ENCODE data around the gene THOC5. TPM values are rescaled to one million over a fixed set of nuclear protein-coding genes. Genes with fewer than 3 reads are reported as not detected.

THOC5 gene
- total RNA-seq, 1 experiment from 2014 or later = 42.3 TPM

GRCh38 chr22:29563652-29564460 lies 10.3 kb upstream of the THOC5 start:
- no TSS peak for BruUV-seq (replicated peaks)
- POLR2A ChIA-PET (ENCODE audit: unreplicated experiment) = no interaction called here

GRCh38 chr22:29559853-29560252 lies 6.3 kb upstream of the THOC5 start:
- ChIA-PET CTCF (interaction anchor here (0.6 kb wide), 1 partner anchor 29 kb away, joined by 3 read pairs; no protein-coding TSS in a partner anchor), POLR2A (ENCODE audit: unreplicated experiment) (no interaction called here)
- no peak overlapping the region for H3K4me3 ChIP-seq
- H3K9me2 ChIP-seq (ENCODE audit: insufficient read depth) = no peaks in the 10 kb centered on the region
- no peak overlapping the region for H2AFZ ChIP-seq
- no peak for DNase-seq
- peaks cover 15% of the 10 kb centered on the region for H3F3A ChIP-seq (ENCODE audit: insufficient read depth, low read depth)
- no peaks in the 10 kb centered on the region for H3K9me3 ChIP-seq (ENCODE audit: insufficient read depth, low read depth)
- peaks cover 5% of the 10 kb centered on the region for H3K4me1 ChIP-seq (replicated peaks; ENCODE audit: insufficient read depth)
- H3K27ac ChIP-seq = no peak overlapping the region
- TF ChIP-seq, protein P1, sequence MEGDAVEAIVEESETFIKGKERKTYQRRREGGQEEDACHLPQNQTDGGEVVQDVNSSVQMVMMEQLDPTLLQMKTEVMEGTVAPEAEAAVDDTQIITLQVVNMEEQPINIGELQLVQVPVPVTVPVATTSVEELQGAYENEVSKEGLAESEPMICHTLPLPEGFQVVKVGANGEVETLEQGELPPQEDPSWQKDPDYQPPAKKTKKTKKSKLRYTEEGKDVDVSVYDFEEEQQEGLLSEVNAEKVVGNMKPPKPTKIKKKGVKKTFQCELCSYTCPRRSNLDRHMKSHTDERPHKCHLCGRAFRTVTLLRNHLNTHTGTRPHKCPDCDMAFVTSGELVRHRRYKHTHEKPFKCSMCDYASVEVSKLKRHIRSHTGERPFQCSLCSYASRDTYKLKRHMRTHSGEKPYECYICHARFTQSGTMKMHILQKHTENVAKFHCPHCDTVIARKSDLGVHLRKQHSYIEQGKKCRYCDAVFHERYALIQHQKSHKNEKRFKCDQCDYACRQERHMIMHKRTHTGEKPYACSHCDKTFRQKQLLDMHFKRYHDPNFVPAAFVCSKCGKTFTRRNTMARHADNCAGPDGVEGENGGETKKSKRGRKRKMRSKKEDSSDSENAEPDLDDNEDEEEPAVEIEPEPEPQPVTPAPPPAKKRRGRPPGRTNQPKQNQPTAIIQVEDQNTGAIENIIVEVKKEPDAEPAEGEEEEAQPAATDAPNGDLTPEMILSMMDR (conservative IDR thresholded peaks at IDR 0.05) = no peak
- TF ChIP-seq EZH2 (IDR thresholded peaks at IDR 0.05; ENCODE audit: low read depth) = no peak
- H3K4me2 ChIP-seq = no peak overlapping the region
- intact Hi-C loops (cut with micrococcal nuclease; ENCODE audit: unreplicated experiment) = no loop called here
- no peaks in the 10 kb centered on the region for H3K79me2 ChIP-seq (ENCODE audit: low read depth)
- no peaks in the 10 kb centered on the region for H4K20me1 ChIP-seq (ENCODE audit: insufficient read depth)
- H3K36me3 ChIP-seq (ENCODE audit: low read depth) = peaks cover 18% of the 10 kb centered on the region; the same call in 1 of the 2 replicates
- BruUV-seq (replicated peaks) = no TSS peak
- H3K27me3 ChIP-seq (ENCODE audit: insufficient read depth, low read depth) = no peaks in the 10 kb centered on the region

More at GRCh38 chr22:29563652-29564460, 10.3 kb upstream of the THOC5 start:
- H3K79me2 ChIP-seq (ENCODE audit: low read depth) = no peaks in the 10 kb centered on the region
- no peak overlapping the region for H3K4me3 ChIP-seq
- intact Hi-C loops (cut with micrococcal nuclease; ENCODE audit: unreplicated experiment) = no loop called here
- no peaks in the 10 kb centered on the region for H3K4me1 ChIP-seq (replicated peaks; ENCODE audit: insufficient read depth)
- no peaks in the 10 kb centered on the region for H3K9me3 ChIP-seq (ENCODE audit: insufficient read depth, low read depth)
- H2AFZ ChIP-seq = no peak overlapping the region
- H3K9me2 ChIP-seq (ENCODE audit: insufficient read depth) = no peaks in the 10 kb centered on the region
- H3K27me3 ChIP-seq (ENCODE audit: insufficient read depth, low read depth) = no peaks in the 10 kb centered on the region
- H3K36me3 ChIP-seq (ENCODE audit: low read depth) = 0 out of 2 replicates have a peak, but pooled peaks cover 10% of the 10 kb centered on the region
- CTCF ChIA-PET = no interaction called here
- no peaks in the 10 kb centered on the region for H4K20me1 ChIP-seq (ENCODE audit: insufficient read depth)
- DNase-seq = no peak
- H3K4me2 ChIP-seq = no peak overlapping the region
- TF ChIP-seq, protein P1 (conservative IDR thresholded peaks at IDR 0.05) = no peak
- TF ChIP-seq EZH2 (IDR thresholded peaks at IDR 0.05; ENCODE audit: low read depth) = no peak
- H3F3A ChIP-seq (ENCODE audit: insufficient read depth, low read depth) = 0 out of 2 replicates have a peak, but pooled peaks cover 5% of the 10 kb centered on the region
- H3K27ac ChIP-seq = no peak overlapping the region

DNA sequence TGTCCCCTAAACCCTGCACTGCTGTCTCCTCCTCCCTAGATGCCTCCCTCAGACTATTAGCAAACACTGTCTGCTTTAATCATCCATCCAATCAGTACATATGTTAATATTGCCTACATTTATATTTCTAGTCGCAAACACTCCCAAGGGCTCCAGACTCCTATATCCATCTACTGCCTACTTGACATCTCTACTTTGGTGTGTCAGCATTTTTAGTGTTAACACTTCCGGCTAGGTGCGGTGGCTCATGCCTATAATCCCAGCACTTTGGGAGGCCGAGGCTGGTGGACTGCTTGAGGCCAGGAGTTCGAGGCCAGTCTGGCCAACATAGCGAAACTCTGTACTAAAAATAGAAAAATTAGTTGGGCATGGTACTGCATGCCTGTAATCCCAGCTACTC lies 5.5 kb upstream of the THOC5 start:
- CTCF ChIA-PET = no interaction called here
- no peaks in the 10 kb centered on the region for H3K27me3 ChIP-seq (ENCODE audit: insufficient read depth, low read depth)
- H3K4me2 ChIP-seq = no peak overlapping the region
- no peak overlapping the region for H3K4me3 ChIP-seq
- H4K20me1 ChIP-seq (ENCODE audit: insufficient read depth) = no peaks in the 10 kb centered on the region
- no TSS peak for BruUV-seq (replicated peaks)
- no peaks in the 10 kb centered on the region for H3K9me2 ChIP-seq (ENCODE audit: insufficient read depth)
- no peaks in the 10 kb centered on the region for H3K79me2 ChIP-seq (ENCODE audit: low read depth)
- intact Hi-C loops (cut with micrococcal nuclease; ENCODE audit: unreplicated experiment) = no loop called here
- no peak overlapping the region for H2AFZ ChIP-seq
- no peak for TF ChIP-seq EZH2 (IDR thresholded peaks at IDR 0.05; ENCODE audit: low read depth)
- TF ChIP-seq, protein P1 (conservative IDR thresholded peaks at IDR 0.05) = no peak
- POLR2A ChIA-PET (ENCODE audit: unreplicated experiment) = no interaction called here
- H3F3A ChIP-seq (ENCODE audit: insufficient read depth, low read depth) = peaks cover 20% of the 10 kb centered on the region
- H3K27ac ChIP-seq = no peak overlapping the region
- H3K9me3 ChIP-seq (ENCODE audit: insufficient read depth, low read depth) = no peaks in the 10 kb centered on the region
- no peak for DNase-seq
- H3K4me1 ChIP-seq (replicated peaks; ENCODE audit: insufficient read depth) = peaks cover 13% of the 10 kb centered on the region
- peaks cover 18% of the 10 kb centered on the region; the same call in 1 of the 2 replicates for H3K36me3 ChIP-seq (ENCODE audit: low read depth)
